ENCODE results near the gene SOST. TPM values are rescaled to one million over a fixed set of nuclear protein-coding genes. Genes with fewer than 3 reads are reported as not detected.

Gene SOST
- polyA plus RNA-seq, 1 of the 3 experiments (the other 2 are of a cell fraction): not detected

DNA sequence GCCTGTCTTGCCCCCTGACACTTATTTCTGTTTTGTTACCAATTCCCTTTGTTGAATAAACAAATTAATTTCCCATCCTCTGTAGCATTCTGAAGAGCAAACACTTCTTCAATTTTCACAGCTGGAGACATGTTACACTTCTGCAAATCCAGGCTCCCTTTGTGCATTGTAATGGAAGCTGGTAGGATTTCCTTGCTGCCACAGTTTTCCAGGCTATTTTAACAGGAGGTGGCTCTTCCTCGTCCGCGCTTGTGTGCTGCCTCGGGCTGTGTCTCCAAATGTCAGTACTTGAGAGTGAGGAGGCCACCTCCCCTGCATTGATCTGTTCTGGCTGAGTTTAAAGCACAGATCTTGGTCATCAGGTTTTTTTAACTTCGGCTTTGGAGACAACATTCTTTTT, 40.0 kb downstream of the SOST start:
- Histone ChIP-seq H3K4me2 (no peak overlapping the region), H2AFZ (ENCODE audit: low read depth) (no peak overlapping the region)
- CTCF ChIA-PET: interaction anchor here (1.8 kb wide), 1 partner anchor 13 kb away, joined by 5 read pairs; no protein-coding TSS in a partner anchor

DNA sequence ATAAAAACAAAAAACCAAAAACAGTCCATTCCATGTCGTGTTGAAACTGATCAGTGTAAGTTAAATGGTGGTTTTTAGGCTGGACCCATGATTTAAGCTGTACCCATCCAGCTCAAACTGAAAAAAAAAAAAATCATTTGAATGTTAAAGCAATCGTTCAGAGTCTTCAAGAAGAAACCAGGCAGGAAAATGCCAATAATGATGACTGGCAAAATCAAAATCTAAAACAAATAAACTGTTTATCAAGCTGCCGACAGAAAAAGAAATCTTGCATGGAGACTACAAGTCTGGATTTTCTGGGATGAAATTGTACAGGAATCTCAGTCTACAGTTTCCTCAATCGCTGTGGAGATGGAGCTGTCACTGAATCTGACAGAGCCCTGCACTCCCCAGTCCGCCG, 40.7 kb downstream of the SOST start:
- H3K4me2 ChIP-seq: no peak overlapping the region
- H3K9me2 ChIP-seq: no peaks in the 10 kb centered on the region
- no peaks in the 10 kb centered on the region for H3K27me3 ChIP-seq (ENCODE audit: insufficient read depth)
- peaks cover 14% of the 10 kb centered on the region for H3F3A ChIP-seq (replicated peaks; ENCODE audit: insufficient read depth)
- DNase-seq: no peak
- no peak overlapping the region for H2AFZ ChIP-seq (ENCODE audit: low read depth)
- no peak overlapping the region for H3K4me3 ChIP-seq (ENCODE audit: low read depth in 2 of 2, low read length in 1 of 2)
- ChIA-PET POLR2A (no interaction called here), CTCF (interaction anchor here (1.8 kb wide), 1 partner anchor 12 kb away, joined by 5 read pairs; no protein-coding TSS in a partner anchor)
- no peak overlapping the region for H3K27ac ChIP-seq (ENCODE audit: low read depth in 2 of 2, low read length in 1 of 2)
- H4K20me1 ChIP-seq (ENCODE audit: insufficient read depth): no peaks in the 10 kb centered on the region
- TF ChIP-seq CHD2 (IDR thresholded peaks at IDR 0.05; ENCODE audit: low read length, partially characterized antibody) (no peak), SIN3A (IDR thresholded peaks at IDR 0.05; ENCODE audit: borderline replicate concordance, low read depth, low read length) (no peak), TAF1 (IDR thresholded peaks at IDR 0.05; ENCODE audit: borderline replicate concordance, low read depth, low read length) (no peak), RAD21 (IDR thresholded peaks at IDR 0.05; ENCODE audit: low read length) (no peak), EZH2phosphoT487 (IDR thresholded peaks at IDR 0.05; ENCODE audit: borderline replicate concordance, low read depth) (no peak), GATA2 (CRISPR knock-in tag; IDR thresholded peaks at IDR 0.05) (no peak), POLR2AphosphoS5 (IDR thresholded peaks at IDR 0.05; ENCODE audit: low read depth, low read length) (no peak)
- TF ChIP-seq, protein P1, sequence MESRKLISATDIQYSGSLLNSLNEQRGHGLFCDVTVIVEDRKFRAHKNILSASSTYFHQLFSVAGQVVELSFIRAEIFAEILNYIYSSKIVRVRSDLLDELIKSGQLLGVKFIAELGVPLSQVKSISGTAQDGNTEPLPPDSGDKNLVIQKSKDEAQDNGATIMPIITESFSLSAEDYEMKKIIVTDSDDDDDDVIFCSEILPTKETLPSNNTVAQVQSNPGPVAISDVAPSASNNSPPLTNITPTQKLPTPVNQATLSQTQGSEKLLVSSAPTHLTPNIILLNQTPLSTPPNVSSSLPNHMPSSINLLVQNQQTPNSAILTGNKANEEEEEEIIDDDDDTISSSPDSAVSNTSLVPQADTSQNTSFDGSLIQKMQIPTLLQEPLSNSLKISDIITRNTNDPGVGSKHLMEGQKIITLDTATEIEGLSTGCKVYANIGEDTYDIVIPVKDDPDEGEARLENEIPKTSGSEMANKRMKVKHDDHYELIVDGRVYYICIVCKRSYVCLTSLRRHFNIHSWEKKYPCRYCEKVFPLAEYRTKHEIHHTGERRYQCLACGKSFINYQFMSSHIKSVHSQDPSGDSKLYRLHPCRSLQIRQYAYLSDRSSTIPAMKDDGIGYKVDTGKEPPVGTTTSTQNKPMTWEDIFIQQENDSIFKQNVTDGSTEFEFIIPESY (IDR thresholded peaks at IDR 0.05; ENCODE audit: borderline replicate concordance, low read depth): no peak
- TF ChIP-seq, protein P2, sequence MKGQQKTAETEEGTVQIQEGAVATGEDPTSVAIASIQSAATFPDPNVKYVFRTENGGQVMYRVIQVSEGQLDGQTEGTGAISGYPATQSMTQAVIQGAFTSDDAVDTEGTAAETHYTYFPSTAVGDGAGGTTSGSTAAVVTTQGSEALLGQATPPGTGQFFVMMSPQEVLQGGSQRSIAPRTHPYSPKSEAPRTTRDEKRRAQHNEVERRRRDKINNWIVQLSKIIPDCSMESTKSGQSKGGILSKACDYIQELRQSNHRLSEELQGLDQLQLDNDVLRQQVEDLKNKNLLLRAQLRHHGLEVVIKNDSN (IDR thresholded peaks at IDR 0.05; ENCODE audit: borderline replicate concordance, low read depth): no peak
- TF ChIP-seq, protein P3, sequence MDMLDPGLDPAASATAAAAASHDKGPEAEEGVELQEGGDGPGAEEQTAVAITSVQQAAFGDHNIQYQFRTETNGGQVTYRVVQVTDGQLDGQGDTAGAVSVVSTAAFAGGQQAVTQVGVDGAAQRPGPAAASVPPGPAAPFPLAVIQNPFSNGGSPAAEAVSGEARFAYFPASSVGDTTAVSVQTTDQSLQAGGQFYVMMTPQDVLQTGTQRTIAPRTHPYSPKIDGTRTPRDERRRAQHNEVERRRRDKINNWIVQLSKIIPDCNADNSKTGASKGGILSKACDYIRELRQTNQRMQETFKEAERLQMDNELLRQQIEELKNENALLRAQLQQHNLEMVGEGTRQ (IDR thresholded peaks at IDR 0.05; ENCODE audit: borderline replicate concordance, low read depth, low read length): no peak
- TF ChIP-seq, protein P4, sequence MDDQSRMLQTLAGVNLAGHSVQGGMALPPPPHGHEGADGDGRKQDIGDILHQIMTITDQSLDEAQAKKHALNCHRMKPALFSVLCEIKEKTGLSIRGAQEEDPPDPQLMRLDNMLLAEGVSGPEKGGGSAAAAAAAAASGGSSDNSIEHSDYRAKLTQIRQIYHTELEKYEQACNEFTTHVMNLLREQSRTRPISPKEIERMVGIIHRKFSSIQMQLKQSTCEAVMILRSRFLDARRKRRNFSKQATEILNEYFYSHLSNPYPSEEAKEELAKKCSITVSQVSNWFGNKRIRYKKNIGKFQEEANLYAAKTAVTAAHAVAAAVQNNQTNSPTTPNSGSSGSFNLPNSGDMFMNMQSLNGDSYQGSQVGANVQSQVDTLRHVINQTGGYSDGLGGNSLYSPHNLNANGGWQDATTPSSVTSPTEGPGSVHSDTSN (IDR thresholded peaks at IDR 0.05): no peak
- no peaks in the 10 kb centered on the region for H3K9me3 ChIP-seq
- H3K4me1 ChIP-seq (ENCODE audit: control insufficient read depth in 1 of 2, insufficient read depth in 2 of 2, low read depth in 1 of 2, low read length in 1 of 2): peaks cover 0 to 7% of the 10 kb centered on the region in 2 experiments; a peak in 2 of 4 replicates
- no peaks in the 10 kb centered on the region for H3K36me3 ChIP-seq (replicated peaks in 1 of 2; ENCODE audit: control insufficient read depth in 1 of 2, insufficient read depth in 2 of 2, low read length in 1 of 2)
- WGBS (ENCODE audit: low lambda C conversion rate): 76% methylated on average over 6 of the region's 6 CpGs
- no peaks in the 10 kb centered on the region for H3K79me2 ChIP-seq (ENCODE audit: insufficient read depth)
- no peak overlapping the region for H3K9ac ChIP-seq

More for the DNA sequence above, 40.0 kb downstream of the SOST start:
- H3K27me3 ChIP-seq (ENCODE audit: insufficient read depth): no peaks in the 10 kb centered on the region
- 89% methylated on average over 5 of the region's 5 CpGs for WGBS (ENCODE audit: low lambda C conversion rate)
- H3K79me2 ChIP-seq (ENCODE audit: insufficient read depth): no peaks in the 10 kb centered on the region
- no peaks in the 10 kb centered on the region for H3K9me3 ChIP-seq
- no peaks in the 10 kb centered on the region for H3K36me3 ChIP-seq (replicated peaks in 1 of 2; ENCODE audit: control insufficient read depth in 1 of 2, insufficient read depth in 2 of 2, low read length in 1 of 2)
- no peaks in the 10 kb centered on the region for H3K9me2 ChIP-seq
- POLR2A ChIA-PET: no interaction called here
- peaks cover 0 to 4% of the 10 kb centered on the region in 2 experiments; a peak in 2 of 4 replicates for H3K4me1 ChIP-seq (ENCODE audit: control insufficient read depth in 1 of 2, insufficient read depth in 2 of 2, low read depth in 1 of 2, low read length in 1 of 2)
- H4K20me1 ChIP-seq (ENCODE audit: insufficient read depth): no peaks in the 10 kb centered on the region
- no peak overlapping the region for H3K9ac ChIP-seq
- no peak overlapping the region for H3K27ac ChIP-seq (ENCODE audit: low read depth in 2 of 2, low read length in 1 of 2)
- no peak for DNase-seq
- H3F3A ChIP-seq (replicated peaks; ENCODE audit: insufficient read depth): peaks cover 14% of the 10 kb centered on the region
- TF ChIP-seq SIN3A (IDR thresholded peaks at IDR 0.05; ENCODE audit: borderline replicate concordance, low read depth, low read length): no peak
- TF ChIP-seq, protein P2 (IDR thresholded peaks at IDR 0.05; ENCODE audit: borderline replicate concordance, low read depth): no peak
- no peak for TF ChIP-seq ELF1 (IDR thresholded peaks at IDR 0.05)
- TF ChIP-seq RCOR1 (IDR thresholded peaks at IDR 0.05; ENCODE audit: low read length): no peak
- TF ChIP-seq RFX5 (IDR thresholded peaks at IDR 0.05; ENCODE audit: low read length): no peak
- no peak for TF ChIP-seq CHD2 (IDR thresholded peaks at IDR 0.05; ENCODE audit: low read length, partially characterized antibody)
- TF ChIP-seq EZH2phosphoT487 (IDR thresholded peaks at IDR 0.05; ENCODE audit: borderline replicate concordance, low read depth): no peak
- TF ChIP-seq POLR2AphosphoS5 (IDR thresholded peaks at IDR 0.05; ENCODE audit: low read depth, low read length): no peak
- no peak overlapping the region for H3K4me3 ChIP-seq (ENCODE audit: low read depth in 2 of 2, low read length in 1 of 2)
